ENCODE results near the gene MROH2A. TPM values are rescaled to one million over a fixed set of nuclear protein-coding genes. Genes with fewer than 3 reads are reported as not detected.
"Not testable (repeated sequence)": the region's sequence is repeated elsewhere in the genome, so short reads cannot be mapped to it uniquely, and the experiment has no call there.

The MROH2A gene
- 0.12 TPM in 1 of 2 replicates, not detected in the other for total RNA-seq
- 0.69 TPM in 1 of 2 replicates, not detected in the other for polyA plus RNA-seq

DNA sequence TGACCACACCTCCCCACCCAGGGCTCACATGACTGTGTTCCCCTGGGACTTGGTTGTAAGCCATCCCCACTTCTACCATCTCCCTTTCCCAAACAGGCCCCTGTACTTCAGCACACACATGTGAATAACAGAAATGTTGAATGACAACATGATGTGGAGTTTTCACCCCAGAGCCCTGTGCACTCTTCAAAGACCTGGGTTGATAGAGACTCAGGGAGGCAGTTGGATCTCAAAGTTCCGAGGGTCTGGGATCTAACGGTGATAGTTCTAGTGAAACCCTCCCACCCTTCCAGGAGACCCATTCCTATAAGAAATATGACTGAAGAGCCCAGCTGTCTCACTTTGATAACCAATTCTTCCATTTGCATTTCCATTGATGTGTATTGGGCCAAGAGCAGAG, at the start of gene MROH2A:
Gene MROH2A, plus strand, starts transcription at position 301 of the 400 bp plus-strand sequence. CDS start 1,029 bp downstream, outside the sequence.
- Histone ChIP-seq H3K4me1 (ENCODE audit: low read depth) (no peaks in the 10 kb centered on the region), H3K4me3 (no peak within 1 kb of the TSS), H3K27me3 (no peaks in the 10 kb centered on the region), H3K36me3 (no peaks in the 10 kb centered on the region), H3K27ac (no peak within 1 kb of the TSS), H3K9me3 (ENCODE audit: low read depth) (no peaks in the 10 kb centered on the region)
- TF ChIP-seq CTCF (IDR thresholded peaks at IDR 0.05; ENCODE audit: low read depth, low read length) = no peak
- no peak for DNase-seq (ENCODE audit: low read depth in 1 of 2, low spot score in 1 of 2)

- no peak for DNase-seq (ENCODE audit: low read depth in 1 of 2, low spot score in 1 of 2)
- Histone ChIP-seq H3K9me3 (ENCODE audit: low read depth) (no peaks in the 10 kb centered on the region), H3K4me1 (ENCODE audit: low read depth) (no peaks in the 10 kb centered on the region), H3K4me3 (no peak within 1 kb of the TSS), H3K36me3 (no peaks in the 10 kb centered on the region), H3K27ac (no peak within 1 kb of the TSS), H3K27me3 (no peaks in the 10 kb centered on the region)
- TF ChIP-seq CTCF (IDR thresholded peaks at IDR 0.05; ENCODE audit: low read depth, low read length) = no peak
These were observed 49.3 kb upstream of the MROH2A start, which contains the start of gene UGT1A3 for GRCh38 chr2:233728723-233729301. UGT1A3 (plus strand) TSS chr2:233729042; CDS start chr2:233729127, 85 bp downstream.

DNA sequence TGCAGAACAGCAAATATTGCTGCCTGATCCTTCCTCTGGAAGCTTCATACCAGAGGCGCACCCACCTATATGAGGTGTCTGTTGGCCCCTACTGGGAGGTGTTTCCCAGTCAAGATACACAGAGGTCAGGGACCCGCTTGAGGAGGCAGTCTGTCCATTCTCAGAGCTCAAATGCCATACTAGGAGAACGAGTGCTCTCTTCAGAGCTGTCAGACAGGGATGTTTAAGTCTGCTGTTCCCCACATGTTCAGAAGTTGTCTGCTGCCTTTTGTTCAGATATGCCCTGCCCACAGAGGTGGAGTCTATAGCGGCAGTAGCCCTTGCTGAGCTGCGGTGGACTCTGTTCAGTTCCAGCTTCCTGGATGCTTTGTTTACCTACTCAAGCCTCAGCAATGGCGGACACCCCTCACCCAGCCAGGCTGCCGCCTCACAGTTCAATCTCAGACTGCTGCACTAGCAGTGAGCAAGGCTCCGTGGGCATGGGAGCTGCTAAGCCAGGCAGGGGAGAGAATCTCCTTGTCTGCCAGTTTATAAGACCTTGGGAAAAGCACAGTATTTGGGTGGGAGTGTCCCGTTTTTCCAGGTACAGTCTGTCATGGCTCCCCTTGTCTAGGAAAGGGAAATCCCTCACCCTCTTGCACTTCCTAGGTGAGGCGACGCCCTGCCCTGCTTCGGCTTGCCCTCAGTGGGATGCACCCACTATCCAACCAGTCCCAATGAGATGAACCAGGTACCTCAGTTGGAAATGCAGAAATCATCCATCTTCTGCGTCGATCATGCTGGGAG, 41.1 kb upstream of the MROH2A start:
- not testable (repeated sequence) for H3K4me3 ChIP-seq; H3K27me3 ChIP-seq; H3K36me3 ChIP-seq; H3K4me1 ChIP-seq (ENCODE audit: low read depth); H3K9me3 ChIP-seq (ENCODE audit: low read depth); H3K27ac ChIP-seq; DNase-seq (ENCODE audit: low read depth in 1 of 2, low spot score in 1 of 2)

DNA sequence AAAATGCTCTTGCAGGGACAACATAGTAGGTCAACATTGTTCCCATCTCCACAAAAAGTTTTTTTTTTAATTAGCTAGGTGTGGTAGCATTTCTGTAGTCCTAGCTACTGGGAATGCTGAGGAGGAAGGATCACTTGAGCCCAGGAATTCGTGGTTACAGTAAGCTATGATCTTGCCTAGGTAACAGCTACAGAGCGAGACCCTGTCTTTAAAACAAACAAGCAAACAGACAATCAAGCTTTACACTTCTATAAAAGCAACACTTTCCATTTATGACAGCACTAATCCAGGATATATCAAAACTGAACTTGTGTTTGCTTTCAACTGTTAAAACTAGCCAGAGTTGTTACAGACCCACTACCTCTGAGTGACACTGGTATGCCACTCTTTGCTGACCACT, 37.3 kb upstream of the MROH2A start:
- Histone ChIP-seq H3K27ac (no peak overlapping the region), H3K4me1 (ENCODE audit: low read depth) (no peaks in the 10 kb centered on the region), H3K27me3 (no peaks in the 10 kb centered on the region), H3K36me3 (no peaks in the 10 kb centered on the region), H3K9me3 (ENCODE audit: low read depth) (no peaks in the 10 kb centered on the region), H3K4me3 (no peak overlapping the region)
- TF ChIP-seq CTCF (IDR thresholded peaks at IDR 0.05; ENCODE audit: low read depth, low read length) = no peak
- no peak for DNase-seq (ENCODE audit: low read depth in 1 of 2, low spot score in 1 of 2)

DNA sequence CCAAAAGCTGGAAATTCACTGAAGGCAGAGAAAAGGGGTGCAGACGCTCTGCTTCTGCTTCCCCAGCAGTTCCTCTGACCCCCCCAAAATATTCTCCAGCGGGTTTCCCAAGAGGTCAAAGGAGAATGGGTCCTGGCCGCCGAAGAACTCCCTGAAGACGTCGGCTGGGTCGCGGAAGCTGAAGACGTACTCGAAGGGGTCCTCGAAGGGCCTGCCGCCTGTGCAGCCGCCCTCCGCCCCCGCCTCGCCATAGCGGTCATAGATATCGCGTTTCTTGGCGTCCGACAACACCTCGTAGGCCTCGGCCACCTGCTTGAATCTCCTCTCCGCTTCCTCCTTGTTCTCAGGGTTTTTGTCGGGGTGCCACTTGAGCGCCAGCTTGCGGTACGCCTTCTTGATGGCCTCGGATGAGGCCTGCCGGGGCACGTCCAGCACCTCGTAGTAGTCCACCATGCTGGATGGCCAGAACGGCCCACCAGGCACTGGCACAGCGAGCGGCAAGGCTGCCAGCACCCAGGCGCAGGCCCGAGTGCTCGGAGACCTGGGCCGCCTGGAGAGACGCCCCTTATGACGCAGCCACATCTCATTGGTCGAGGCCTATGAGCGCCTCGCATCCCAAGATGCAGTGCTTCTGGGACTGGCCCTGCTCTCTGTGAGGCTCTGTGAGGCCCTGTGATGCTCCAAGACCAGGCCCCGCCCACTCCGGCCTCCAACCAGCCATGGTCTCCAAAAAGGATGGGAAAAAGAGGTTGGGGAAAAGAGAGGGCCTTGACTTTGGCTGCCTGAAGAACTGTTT, 34.5 kb upstream of the MROH2A start:
- no peak for DNase-seq (ENCODE audit: low read depth in 1 of 2, low spot score in 1 of 2)
- Histone ChIP-seq H3K9me3 (ENCODE audit: low read depth) (no peaks in the 10 kb centered on the region), H3K4me1 (ENCODE audit: low read depth) (no peaks in the 10 kb centered on the region), H3K27ac (no peak overlapping the region), H3K4me3 (no peak overlapping the region), H3K27me3 (no peaks in the 10 kb centered on the region), H3K36me3 (no peaks in the 10 kb centered on the region)
- no peak for TF ChIP-seq CTCF (IDR thresholded peaks at IDR 0.05; ENCODE audit: low read depth, low read length)

All from cardiac muscle cell (in vitro differentiated cells and primary cell).